GM23338 (cell line): Measurements from ENCODE around the gene DPF3. TPM values are rescaled to one million over a fixed set of nuclear protein-coding genes. Genes with fewer than 3 reads are reported as not detected.

Source experiments
- ATAC-seq: fragments of 200-7000 bp; cut with Tn5 transposase; 3 replicates; pipeline ENCODE4 v1.9.1; 2020
- DNase-seq: peaks from one replicate; pipeline ENCODE4 v3.0.0-alpha.2; 2015; ENCODE audit warnings: low spot score
- H2AFZ ChIP-seq: fragments of 200-600 bp; sonication (generic); 2 replicates; pipeline ENCODE4 v1.8.0; 2016; ENCODE audit warnings: antibody characterized with exemption, mild to moderate bottlenecking, moderate library complexity
- H3F3A ChIP-seq: fragments of 200-600 bp; sonication (generic); replicated peaks from 2 replicates; pipeline ENCODE4 v1.8.0; 2017; ENCODE audit warnings: antibody characterized with exemption, mixed run types, low read depth
- H3K27ac ChIP-seq: fragments of 200-600 bp; sonication (generic); 2 replicates; pipeline ENCODE4 v1.6.1; 2016; ENCODE audit warnings: low read depth
- H3K27me3 ChIP-seq: fragments of 200-600 bp; sonication (generic); 2 replicates; pipeline ENCODE4 v1.8.0; 2016; ENCODE audit warnings: mild to moderate bottlenecking, mixed run types, moderate library complexity; ENCODE audit not compliant: insufficient read depth
- H3K36me3 ChIP-seq: fragments of 200-600 bp; sonication (generic); 2 replicates; pipeline ENCODE4 v1.8.0; 2016; ENCODE audit warnings: mild to moderate bottlenecking; ENCODE audit not compliant: insufficient read depth
- H3K4me1 ChIP-seq: fragments of 200-600 bp; sonication (generic); 2 replicates; pipeline ENCODE4 v1.8.0; 2016; ENCODE audit warnings: mild to moderate bottlenecking, moderate library complexity; ENCODE audit not compliant: insufficient read depth
- H3K4me2 ChIP-seq: fragments of 200-600 bp; sonication (generic); 2 replicates; pipeline ENCODE4 v1.7.1; 2017; ENCODE audit warnings: mixed run types
- H3K4me3 ChIP-seq: fragments of 200-600 bp; sonication (generic); 2 replicates; pipeline ENCODE4 v1.6.1; 2016; ENCODE audit warnings: mixed run types
- H3K79me2 ChIP-seq: fragments of 200-600 bp; sonication (generic); replicated peaks from 2 replicates; pipeline ENCODE4 v1.8.0; 2017; ENCODE audit warnings: mild to moderate bottlenecking; ENCODE audit not compliant: insufficient read depth
- H3K9me2 ChIP-seq: fragments of 200-600 bp; sonication (generic); 2 replicates; pipeline ENCODE4 v1.8.0; 2017; ENCODE audit not compliant: insufficient read depth
- H4K20me1 ChIP-seq: fragments of 200-600 bp; sonication (generic); replicated peaks from 2 replicates; pipeline ENCODE4 v1.8.0; 2017; ENCODE audit warnings: mild to moderate bottlenecking; ENCODE audit not compliant: insufficient read depth
- H3K27ac Mint-ChIP-seq: 2 replicates; pipeline ENCODE4 v1.8.0; 2020; ENCODE audit warnings: inconsistent platforms, mild to moderate bottlenecking, moderate library complexity, mixed read lengths
- H3K27me3 Mint-ChIP-seq: 3 replicates; pipeline ENCODE4 v1.8.0; 2022; ENCODE audit warnings: low read depth, mild to moderate bottlenecking, moderate library complexity, mixed read lengths, inconsistent platforms; ENCODE audit not compliant: insufficient read depth, poor library complexity
- H3K36me3 Mint-ChIP-seq: 3 replicates; pipeline ENCODE4 v1.8.0; 2021; ENCODE audit warnings: low read depth, mild to moderate bottlenecking, inconsistent platforms, moderate library complexity, mixed read lengths
- H3K4me1 Mint-ChIP-seq: 3 replicates; pipeline ENCODE4 v1.8.0; 2020; ENCODE audit warnings: mild to moderate bottlenecking, inconsistent platforms, mixed read lengths
- H3K4me3 Mint-ChIP-seq: 3 replicates; pipeline ENCODE4 v1.8.0; 2021; ENCODE audit warnings: moderate library complexity, mild to moderate bottlenecking, inconsistent platforms, mixed read lengths
- H3K9me3 Mint-ChIP-seq: 3 replicates; pipeline ENCODE4 v1.8.0; 2020; ENCODE audit warnings: moderate library complexity, mild to moderate bottlenecking, inconsistent platforms, mixed read lengths
- CREB1 ChIP-seq: fragments of 250-450 bp; sonication (Bioruptor Pico); IDR thresholded peaks from 2 replicates; pipeline ENCODE4 v1.5.0; 2020; ENCODE audit warnings: low read depth, mild to moderate bottlenecking, moderate library complexity
- ETS1 ChIP-seq: IDR thresholded peaks from 2 replicates; pipeline ENCODE4 v1.6.1; 2016; ENCODE audit warnings: antibody characterized with exemption
- EZH2 ChIP-seq: fragments of 200-600 bp; sonication (generic); IDR thresholded peaks from one replicate; pipeline ENCODE4 v1.8.0; 2017; ENCODE audit warnings: antibody characterized with exemption, mild to moderate bottlenecking, low read depth; ENCODE audit not compliant: unreplicated experiment
- EZH2phosphoT487 ChIP-seq: fragments of 200-600 bp; sonication (generic); IDR thresholded peaks from one replicate; pipeline ENCODE4 v1.8.1; 2018; ENCODE audit warnings: antibody characterized with exemption; ENCODE audit not compliant: unreplicated experiment
- JUNB ChIP-seq: IDR thresholded peaks from one replicate; pipeline ENCODE4 v1.6.1; 2016; ENCODE audit warnings: antibody characterized with exemption; ENCODE audit not compliant: unreplicated experiment
- NANOG ChIP-seq: IDR thresholded peaks from 2 replicates; pipeline ENCODE4 v1.6.1; 2016; ENCODE audit warnings: antibody characterized with exemption, borderline replicate concordance
- POLR2AphosphoS5 ChIP-seq: IDR thresholded peaks from 2 replicates; pipeline ENCODE4 v1.6.1; 2016; ENCODE audit warnings: antibody characterized with exemption, low read depth
- REST ChIP-seq: IDR thresholded peaks from one replicate; pipeline ENCODE4 v1.6.1; 2018; ENCODE audit warnings: antibody characterized with exemption; ENCODE audit not compliant: unreplicated experiment
- STAT1 ChIP-seq: IDR thresholded peaks from one replicate; pipeline ENCODE4 v1.6.1; 2016; ENCODE audit warnings: antibody characterized with exemption; ENCODE audit not compliant: unreplicated experiment
- ZNF114 ChIP-seq: fragments of 250-450 bp; sonication (Bioruptor Pico); IDR thresholded peaks from 2 replicates; pipeline ENCODE4 v1.5.0; 2020; ENCODE audit warnings: mild to moderate bottlenecking, moderate library complexity
- ZNF331 ChIP-seq: fragments of 250-450 bp; sonication (Bioruptor Pico); IDR thresholded peaks from 2 replicates; pipeline ENCODE4 v1.5.0; 2020; ENCODE audit warnings: low read depth, mild to moderate bottlenecking, moderate library complexity
- ZNF462 ChIP-seq: fragments of 250-450 bp; sonication (Bioruptor Pico); IDR thresholded peaks from 2 replicates; pipeline ENCODE4 v1.5.0; 2020; ENCODE audit warnings: mild to moderate bottlenecking, moderate library complexity
- polyA plus RNA-seq: library from polyadenylated mRNA; unstranded; fragments of >200 nt; fragmentation: Nextera tagmentation; extraction: Ambion mirVana; gene quantifications from 2 replicates; pipeline ENCODE4 v1.2.1, GENCODE V29; 2016
- total RNA-seq: library from RNA; depleted of rRNA; stranded (reverse); fragments of >200 nt; shearing (Covaris generic); gene quantifications from 2 replicates; pipeline ENCODE4 v1.2.3, GENCODE V29; 2014
- TF ChIP-seq, protein P1 (sequence below), 2 experiments: fragments of 200-600 bp in 1 of 2; sonication (generic) in 1 of 2; conservative IDR thresholded peaks; 2 replicates each; pipeline versions ENCODE4 v1.5.1 to v1.6.1; 2016 to 2017; ENCODE audit warnings: antibody characterized with exemption in 2 of 2, low read depth in 2 of 2, mild to moderate bottlenecking in 2 of 2, moderate library complexity in 1 of 2

DPF3 gene
- total and polyA plus RNA-seq, 2 experiments from 2014 or later: 0.18 to 1.0 TPM

- Mint-ChIP-seq H3K27ac (no peak overlapping the region), H3K9me3 (peaks cover 16% of the 10 kb centered on the region), H3K36me3 (peaks cover 4% of the 10 kb centered on the region; the same call in 1 of the 3 replicates), H3K27me3 (peaks cover 3% of the 10 kb centered on the region), H3K4me1 (no peaks in the 10 kb centered on the region), H3K4me3 (no peak overlapping the region)
- Histone ChIP-seq H2AFZ (no peak overlapping the region), H3K27ac (no peak overlapping the region), H3K27me3 (no peaks in the 10 kb centered on the region), H3K4me1 (no peaks in the 10 kb centered on the region), H3K79me2 (no peaks in the 10 kb centered on the region), H3K36me3 (no peaks in the 10 kb centered on the region), H4K20me1 (no peaks in the 10 kb centered on the region), H3K4me2 (no peak overlapping the region), H3K4me3 (no peak overlapping the region), H3K9me2 (peaks cover 11% of the 10 kb centered on the region; the same call in 1 of the 2 replicates), H3F3A (no peaks in the 10 kb centered on the region)
- TF ChIP-seq, protein P1, sequence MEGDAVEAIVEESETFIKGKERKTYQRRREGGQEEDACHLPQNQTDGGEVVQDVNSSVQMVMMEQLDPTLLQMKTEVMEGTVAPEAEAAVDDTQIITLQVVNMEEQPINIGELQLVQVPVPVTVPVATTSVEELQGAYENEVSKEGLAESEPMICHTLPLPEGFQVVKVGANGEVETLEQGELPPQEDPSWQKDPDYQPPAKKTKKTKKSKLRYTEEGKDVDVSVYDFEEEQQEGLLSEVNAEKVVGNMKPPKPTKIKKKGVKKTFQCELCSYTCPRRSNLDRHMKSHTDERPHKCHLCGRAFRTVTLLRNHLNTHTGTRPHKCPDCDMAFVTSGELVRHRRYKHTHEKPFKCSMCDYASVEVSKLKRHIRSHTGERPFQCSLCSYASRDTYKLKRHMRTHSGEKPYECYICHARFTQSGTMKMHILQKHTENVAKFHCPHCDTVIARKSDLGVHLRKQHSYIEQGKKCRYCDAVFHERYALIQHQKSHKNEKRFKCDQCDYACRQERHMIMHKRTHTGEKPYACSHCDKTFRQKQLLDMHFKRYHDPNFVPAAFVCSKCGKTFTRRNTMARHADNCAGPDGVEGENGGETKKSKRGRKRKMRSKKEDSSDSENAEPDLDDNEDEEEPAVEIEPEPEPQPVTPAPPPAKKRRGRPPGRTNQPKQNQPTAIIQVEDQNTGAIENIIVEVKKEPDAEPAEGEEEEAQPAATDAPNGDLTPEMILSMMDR (conservative IDR thresholded peaks at IDR 0.05; ENCODE audit: low read depth in 2 of 2): no peak
- TF ChIP-seq ZNF114 (CRISPR knock-in tag) (no peak), EZH2phosphoT487 (no peak), CREB1 (no peak), POLR2AphosphoS5 (no peak), NANOG (no peak), ZNF331 (CRISPR knock-in tag) (no peak), EZH2 (no peak), ETS1 (no peak), STAT1 (no peak), REST (no peak), JUNB (no peak), ZNF462 (CRISPR knock-in tag) (no peak)
- no peak for ATAC-seq
- DNase-seq: no peak
These were observed 257.0 kb downstream of the DPF3 start for GRCh38 chr14:72636871-72637270.
